Adrenal gland (tissue), 12 donors: ENCODE results near the gene DOK4. TPM values are rescaled to one million over a fixed set of nuclear protein-coding genes. Genes with fewer than 3 reads are reported as not detected.

Experiments
- DNase-seq, 7 donors: peaks; one replicate each; pipeline ENCODE4 v3.0.0-alpha.2; 2019 to 2020
- H3K27ac ChIP-seq, 5 donors: fragments of 200-600 bp; sonication (generic) in 4 of 5; 1 replicate in 3 of 5; 2 replicates in 2 of 5; pipeline versions ENCODE4 v1.5.1 to v1.8.0; 2016 to 2020; ENCODE audit warnings: mild to moderate bottlenecking in 1 of 5
- H3K27me3 ChIP-seq: fragments of 200-600 bp; 2 replicates; pipeline ENCODE4 v1.8.0; 2021
- H3K36me3 ChIP-seq, 2 donors: fragments of 200-600 bp; replicated peaks in 1 of 2; 1 replicate in 1 of 2; 2 replicates in 1 of 2; pipeline versions ENCODE4 v1.5.1 to v1.8.0; 2018 to 2022
- H3K4me1 ChIP-seq, 2 donors: fragments of 200-600 bp; replicated peaks in 1 of 2; 1 replicate in 1 of 2; 2 replicates in 1 of 2; pipeline versions ENCODE4 v1.5.1 to v1.8.0; 2018 to 2021
- H3K4me3 ChIP-seq, 4 donors: fragments of 200-600 bp; sonication (generic) in 3 of 4; one replicate each; pipeline ENCODE4 v1.5.1; 2016 to 2018
- H3K9me3 ChIP-seq, 3 donors: fragments of 200-600 bp; sonication (generic) in 1 of 3; replicated peaks in 1 of 3; 1 replicate in 2 of 3; 2 replicates in 1 of 3; pipeline versions ENCODE4 v1.5.1 to v1.8.0; 2016 to 2021
- POLR2A ChIP-seq, 2 donors: fragments of 450-650 bp; IDR thresholded peaks; one replicate each; pipeline ENCODE4 v1.6.1; 2017; ENCODE audit warnings: antibody characterized with exemption in 2 of 2, mild to moderate bottlenecking in 2 of 2, moderate library complexity in 1 of 2
- WGBS, 4 donors: extraction: QIAGEN DNeasy Blood & Tissue Kit in 2 of 4; methylation state at CpG; one replicate each; pipeline versions ENCODE4 v1.1.5 to v1.1.7; 2013 to 2017; 5-methylcytosine and 5-hydroxymethylcytosine counted together
- intact Hi-C, 2 donors: fragments of 100-400 bp; cut with DNase I; formaldehyde crosslinking; loops; one replicate each; pipeline versions ENCODE4 v1.14.1 to v1.15.0; 2022 to 2023
- polyA plus RNA-seq, 3 donors: library from polyadenylated mRNA; stranded (reverse); fragments of 200-250 nt in 2 of 3; fragments of 350-450 nt in 1 of 3; fragmentation: Illumina TruSeq in 1 of 3; extraction: RNeasy Lipid Tissue Mini Kit (QIAGEN cat#74804) in 1 of 3; gene quantifications; one replicate each; pipeline ENCODE4 v1.2.3, GENCODE V29; 2013 to 2014
- total RNA-seq, 9 donors: library from RNA; depleted of rRNA in 4 of 9; stranded (reverse); fragments of >200 nt in 4 of 9; fragments of 120-200 nt in 1 of 9; fragmentation: NEBNext Ultra II Directional in 1 of 9; extraction: Animal tissue kit (Norgen Biotek cat#: 25700) in 1 of 9; gene quantifications; one replicate each; pipeline versions ENCODE4 v1.1.0 to v1.2.4, GENCODE V29; 2013 to 2023
- TF ChIP-seq, protein P1 (sequence below), 6 experiments: fragments of 450-650 bp in 4 of 6; fragments of 200-600 bp in 2 of 6; sonication (generic) in 1 of 6; IDR thresholded peaks; 1 replicate in 5 of 6; 2 replicates in 1 of 6; pipeline versions ENCODE4 v1.5.1 to v1.8.0; 2016 to 2021; ENCODE audit warnings: antibody characterized with exemption in 6 of 6, mild to moderate bottlenecking in 2 of 6, moderate library complexity in 1 of 6
- donor health status: healthy with polysubstance abuse.
- donor health status: Bipolar disorder and iron deficiency.
- donor health status: DM: yes; HTN: yes; CAD: no.
- donor health status: DM: no; HTN: no; CAD: no.
- donor health status: DM: no; HTN: no; CAD: no.
- donor health status: DM: yes; HTN: yes; CAD: no.

DOK4 gene
- total and polyA plus RNA-seq, 12 donors, result 4.3 to 36.1 (median 18.7) TPM

DNA sequence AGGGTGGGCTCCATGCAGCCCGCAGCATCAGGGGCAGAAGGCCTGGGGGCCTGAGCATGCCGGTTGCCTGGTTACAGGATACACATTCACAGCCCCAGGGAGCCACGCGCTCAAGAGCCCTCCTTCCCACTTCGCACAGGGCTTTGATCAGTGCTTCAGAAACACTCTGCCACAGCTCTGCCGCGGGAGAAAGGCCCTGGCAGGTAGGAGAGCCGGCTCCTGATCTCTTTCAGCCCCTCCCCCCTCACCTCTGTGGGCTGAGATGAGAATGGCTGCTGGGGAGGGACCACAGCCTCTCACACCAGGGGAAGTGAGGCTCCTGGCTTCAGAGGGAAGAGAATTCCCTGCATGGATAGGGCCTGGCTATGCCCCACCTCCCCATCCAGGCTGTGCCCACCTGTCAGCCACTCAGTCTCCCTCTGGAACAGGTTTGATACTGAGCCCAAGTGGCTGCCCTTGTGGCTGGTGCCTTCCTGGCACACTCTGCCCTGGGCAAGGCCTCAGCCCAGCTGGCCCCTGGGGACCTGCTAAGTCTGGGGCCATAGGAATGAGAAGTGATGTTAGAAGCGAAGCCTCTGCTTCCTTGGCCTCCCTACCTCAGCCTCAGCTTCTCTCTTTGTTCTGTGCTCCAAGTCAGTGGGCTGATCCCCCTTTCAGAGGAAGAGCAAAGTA, 8.6 kb downstream of the DOK4 start:
- H3K27me3 ChIP-seq, result no peaks in the 10 kb centered on the region
- 73 to 83% (median 78%) methylated on average over 3 to 9 of the region's 9 CpGs for WGBS, 4 donors
- H3K9me3 ChIP-seq, result no peaks in the 10 kb centered on the region
- TF ChIP-seq, protein P1, sequence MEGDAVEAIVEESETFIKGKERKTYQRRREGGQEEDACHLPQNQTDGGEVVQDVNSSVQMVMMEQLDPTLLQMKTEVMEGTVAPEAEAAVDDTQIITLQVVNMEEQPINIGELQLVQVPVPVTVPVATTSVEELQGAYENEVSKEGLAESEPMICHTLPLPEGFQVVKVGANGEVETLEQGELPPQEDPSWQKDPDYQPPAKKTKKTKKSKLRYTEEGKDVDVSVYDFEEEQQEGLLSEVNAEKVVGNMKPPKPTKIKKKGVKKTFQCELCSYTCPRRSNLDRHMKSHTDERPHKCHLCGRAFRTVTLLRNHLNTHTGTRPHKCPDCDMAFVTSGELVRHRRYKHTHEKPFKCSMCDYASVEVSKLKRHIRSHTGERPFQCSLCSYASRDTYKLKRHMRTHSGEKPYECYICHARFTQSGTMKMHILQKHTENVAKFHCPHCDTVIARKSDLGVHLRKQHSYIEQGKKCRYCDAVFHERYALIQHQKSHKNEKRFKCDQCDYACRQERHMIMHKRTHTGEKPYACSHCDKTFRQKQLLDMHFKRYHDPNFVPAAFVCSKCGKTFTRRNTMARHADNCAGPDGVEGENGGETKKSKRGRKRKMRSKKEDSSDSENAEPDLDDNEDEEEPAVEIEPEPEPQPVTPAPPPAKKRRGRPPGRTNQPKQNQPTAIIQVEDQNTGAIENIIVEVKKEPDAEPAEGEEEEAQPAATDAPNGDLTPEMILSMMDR (IDR thresholded peaks at IDR 0.05), result no peak
- TF ChIP-seq POLR2A (IDR thresholded peaks at IDR 0.05), result no peak
- H3K4me3 ChIP-seq, result no peak overlapping the region
- no peak overlapping the region for H3K27ac ChIP-seq
- H3K36me3 ChIP-seq, result peaks cover 0 to 20% of the 10 kb centered on the region in 2 donors
- no peak for DNase-seq
- intact Hi-C loops, result loop anchor here in 1 of 2 donors (5.0 kb wide), 1 partner anchor 40 kb away; no protein-coding TSS in a partner anchor
- peaks cover 0 to 22% of the 10 kb centered on the region in 2 donors for H3K4me1 ChIP-seq

- no peaks in the 10 kb centered on the region for H3K27me3 ChIP-seq
- WGBS, 4 donors, result 82 to 91% (median 89%) methylated on average over 5 to 6 of the region's 6 CpGs
- intact Hi-C loops, result loop anchor here in 1 of 2 donors (5.0 kb wide), 1 partner anchor 41 kb away; no protein-coding TSS in a partner anchor
- peak in 1 of 7 donors; percentile 48 for DNase-seq
- H3K9me3 ChIP-seq, result no peaks in the 10 kb centered on the region
- no peak overlapping the region for H3K27ac ChIP-seq
- H3K4me3 ChIP-seq, result no peak overlapping the region
- peaks cover 0 to 29% of the 10 kb centered on the region in 2 donors for H3K4me1 ChIP-seq
- H3K36me3 ChIP-seq, result peaks cover 0 to 29% of the 10 kb centered on the region in 2 donors
- TF ChIP-seq POLR2A (IDR thresholded peaks at IDR 0.05), result no peak
- TF ChIP-seq, protein P1 (IDR thresholded peaks at IDR 0.05), result no peak
Measured at GRCh38 chr16:57476546-57477410, 9.5 kb downstream of the DOK4 start.

- Histone ChIP-seq H3K9me3 (no peaks in the 10 kb centered on the region), H3K4me3 (no peak overlapping the region), H3K27me3 (no peaks in the 10 kb centered on the region), H3K27ac (peak overlapping the region in 1 of 5 donors; percentile 20), H3K36me3 (peaks cover 0 to 39% of the 10 kb centered on the region in 2 donors), H3K4me1 (peaks cover 6 to 33% of the 10 kb centered on the region in 2 donors)
- 27 to 45% (median 38%) methylated on average over 6 to 12 of the region's 12 CpGs for WGBS, 4 donors
- DNase-seq, result peak in 4 of 7 donors; percentile 30 to 74 (median 50)
- no peak for TF ChIP-seq POLR2A (IDR thresholded peaks at IDR 0.05)
- TF ChIP-seq, protein P1 (IDR thresholded peaks at IDR 0.05), result peak in 5 of 6 experiments; percentile 16 to 54 (median 34)
- intact Hi-C loops, result loop anchor here in 1 of 2 donors (5.0 kb wide), 1 partner anchor 41 kb away; no protein-coding TSS in a partner anchor
Measured at GRCh38 chr16:57475711-57476339, 10.5 kb downstream of the DOK4 start.
